Umbilical cord (tissue), 2 donors: ENCODE results near the gene C2orf78. TPM values are rescaled to one million over a fixed set of nuclear protein-coding genes. Genes with fewer than 3 reads are reported as not detected.

Source experiments
- DNase-seq: peaks from one replicate; pipeline ENCODE4 v3.0.0-alpha.2; 2015; ENCODE audit warnings: low spot score
- total RNA-seq: library from RNA; depleted of rRNA; stranded (reverse); fragments of >200 nt; gene quantifications from one replicate; pipeline ENCODE4 v1.2.3, GENCODE V29; 2014; ENCODE audit warnings: low replicate concordance; ENCODE audit not compliant: insufficient read depth

The C2orf78 gene
- total RNA-seq, 1 donor from 2014 or later = 1.7 TPM

DNA sequence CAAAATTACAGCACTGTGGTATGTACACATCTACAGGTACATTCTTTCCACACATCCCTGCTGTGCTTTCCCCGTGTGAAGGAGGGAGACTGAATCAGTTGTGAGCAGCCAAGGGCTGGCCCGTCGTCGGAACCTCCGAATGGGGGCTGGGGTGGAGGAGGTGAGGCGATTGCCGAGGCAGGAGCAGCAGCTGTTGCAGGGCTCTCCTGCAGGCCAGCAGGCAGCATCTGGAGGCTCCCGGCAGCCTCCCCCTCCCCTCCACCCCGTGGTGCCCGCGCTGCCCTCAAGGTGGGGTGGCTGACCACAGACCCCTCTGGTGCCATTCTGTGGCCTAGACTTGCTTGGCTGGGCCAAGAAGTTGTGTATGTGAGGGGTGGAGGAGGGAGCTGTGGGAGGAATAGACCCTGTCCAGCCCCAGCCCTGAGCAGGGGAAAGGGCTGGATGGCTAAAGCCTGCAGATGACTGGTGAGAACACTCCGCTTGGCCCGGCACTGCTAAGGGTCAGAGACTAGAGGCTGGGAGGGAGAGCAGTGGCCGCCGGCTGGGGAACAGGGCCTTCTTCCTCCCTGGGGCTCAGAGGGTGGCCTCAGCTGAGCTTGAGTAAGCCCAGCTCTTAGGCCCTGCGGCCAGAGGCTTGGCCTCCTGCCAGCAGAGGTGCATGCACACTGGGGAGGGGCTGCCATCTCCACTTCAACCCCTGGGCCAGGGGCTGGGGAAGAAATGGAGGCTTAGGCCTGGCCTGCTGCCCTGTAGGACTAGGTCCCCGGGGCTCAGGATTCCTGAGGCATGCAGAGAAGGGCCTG, 52.4 kb downstream of the C2orf78 start:
- no peak for DNase-seq

DNA sequence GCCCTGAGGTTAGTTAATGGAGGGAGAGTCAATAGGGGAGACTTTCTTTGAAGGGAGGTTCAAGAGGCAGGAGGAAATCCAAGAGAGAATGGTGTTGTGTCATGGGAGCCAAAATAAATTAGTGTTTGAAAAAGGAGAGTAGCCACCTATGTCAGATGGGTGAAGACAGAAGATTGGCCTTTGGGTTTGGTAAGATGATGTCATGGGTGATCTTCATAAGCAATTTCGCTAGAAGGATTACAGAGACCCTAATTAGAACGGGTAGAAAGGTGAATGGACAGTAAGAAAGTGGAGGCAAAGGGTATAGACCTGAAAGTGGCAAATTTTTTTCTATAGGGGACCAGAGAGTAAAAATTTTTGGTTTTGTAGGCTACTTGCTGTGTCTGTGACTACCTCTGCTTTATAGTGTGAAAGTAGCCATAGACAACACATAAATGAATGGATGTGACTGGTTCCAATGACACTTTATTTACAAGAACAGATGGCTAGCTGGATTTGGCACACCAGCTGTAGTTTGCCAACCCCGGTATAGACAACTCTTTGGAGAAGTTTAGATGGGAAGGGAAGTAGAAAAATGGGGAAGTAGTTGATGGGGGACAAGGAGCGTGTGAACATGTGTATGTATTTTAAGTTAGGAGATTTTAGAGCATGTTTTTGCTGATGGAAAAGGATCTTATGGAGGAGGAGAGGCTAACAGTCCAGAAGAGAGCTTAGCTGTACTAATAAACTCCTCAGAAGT, 54.0 kb downstream of the C2orf78 start:
- DNase-seq = peak; percentile 9

DNA sequence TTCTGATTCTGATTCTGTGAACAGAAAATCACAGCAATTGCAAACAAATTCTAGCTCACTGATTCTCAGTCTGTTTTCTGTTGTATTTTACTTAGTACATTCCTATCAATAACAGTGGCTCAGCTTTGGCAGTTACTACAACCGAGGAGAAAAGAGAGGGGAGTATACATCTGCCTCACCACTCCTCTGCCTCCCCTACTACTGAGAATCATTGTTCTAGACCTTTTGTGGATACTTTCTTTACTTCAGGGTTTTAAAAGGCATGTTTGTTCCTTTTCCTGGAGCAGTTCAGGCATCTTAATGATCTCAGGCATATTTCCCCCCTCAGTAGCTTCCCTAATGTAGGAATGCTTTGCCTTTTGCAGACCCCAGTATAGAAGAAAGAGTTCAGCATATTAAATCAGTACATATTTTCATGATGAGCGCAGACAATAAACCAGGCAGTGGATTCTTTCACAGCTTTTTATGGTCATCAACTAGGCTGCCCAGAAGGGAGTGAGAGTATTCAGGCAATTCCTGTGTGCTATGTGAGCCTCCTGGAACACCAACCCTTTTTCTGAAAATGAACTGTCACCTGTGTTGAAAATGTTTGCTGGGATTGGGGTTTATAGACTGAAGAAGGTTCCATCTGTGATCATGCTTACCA, 55.0 kb downstream of the C2orf78 start:
- peak; percentile 54 for DNase-seq

DNA sequence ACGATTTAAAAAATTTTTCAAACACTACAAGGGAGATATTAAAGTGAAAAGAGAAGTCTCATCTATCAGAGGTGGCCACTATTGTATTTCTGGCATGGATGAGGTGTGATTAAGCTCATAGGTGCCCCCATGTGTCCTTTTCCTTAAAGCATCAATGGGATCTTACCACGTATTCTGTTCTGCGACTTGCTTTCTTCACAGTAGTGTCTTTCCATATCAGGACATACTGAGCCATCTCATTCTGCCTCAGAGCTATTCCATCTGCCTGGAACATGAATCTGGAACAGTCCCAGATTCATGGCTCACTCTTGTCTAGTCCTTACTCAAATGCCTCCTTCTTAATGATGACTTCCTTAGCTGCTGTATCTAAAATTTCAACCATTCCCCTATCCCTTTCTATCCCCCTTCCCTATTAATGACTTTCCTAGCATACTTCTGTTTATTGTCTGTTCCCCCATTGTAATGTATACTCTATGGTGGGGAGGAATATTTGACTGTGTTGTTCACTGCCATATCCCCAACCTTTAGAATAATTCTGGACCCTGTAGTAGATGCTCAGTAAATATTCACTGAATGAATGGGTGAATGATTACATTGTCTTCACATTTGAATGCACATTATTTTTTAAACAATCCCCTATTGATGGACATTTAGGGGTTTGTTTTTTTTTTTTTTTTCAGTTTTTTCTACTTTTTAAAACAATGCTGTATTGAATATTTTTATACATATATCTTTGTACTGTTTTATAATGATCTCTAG, 55.8 kb downstream of the C2orf78 start:
- DNase-seq = peak; percentile 18

GRCh38 chr2:73841912-73842738, 58.1 kb downstream of the C2orf78 start:
- DNase-seq = no peak

- no peak for DNase-seq
Measured at GRCh38 chr2:73842739-73843019, 58.7 kb downstream of the C2orf78 start.

DNA sequence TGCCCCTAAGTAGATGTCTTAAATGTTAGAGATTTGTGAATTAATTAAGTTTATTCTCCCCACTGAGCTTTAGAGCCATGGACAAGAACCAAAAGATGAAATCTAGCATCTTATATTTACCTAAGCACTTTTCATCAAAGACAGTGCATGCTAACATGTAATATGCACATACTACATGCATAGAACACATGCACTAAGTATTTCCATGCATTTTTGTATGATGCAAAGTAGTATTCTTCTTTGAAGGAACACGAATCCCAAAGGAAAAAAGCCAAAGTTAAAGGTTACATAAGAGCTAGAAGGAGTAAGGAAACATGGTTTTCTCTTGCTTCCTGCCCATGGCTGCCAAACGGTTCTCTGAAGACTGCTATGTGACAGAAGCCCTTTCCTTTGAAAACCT, 60.1 kb downstream of the C2orf78 start:
- DNase-seq = no peak

- no peak for DNase-seq
Measured at GRCh38 chr2:73850009-73850408, 66.0 kb downstream of the C2orf78 start.

GRCh38 chr2:73851274-73851673, 67.3 kb downstream of the C2orf78 start:
- no peak for DNase-seq

DNA sequence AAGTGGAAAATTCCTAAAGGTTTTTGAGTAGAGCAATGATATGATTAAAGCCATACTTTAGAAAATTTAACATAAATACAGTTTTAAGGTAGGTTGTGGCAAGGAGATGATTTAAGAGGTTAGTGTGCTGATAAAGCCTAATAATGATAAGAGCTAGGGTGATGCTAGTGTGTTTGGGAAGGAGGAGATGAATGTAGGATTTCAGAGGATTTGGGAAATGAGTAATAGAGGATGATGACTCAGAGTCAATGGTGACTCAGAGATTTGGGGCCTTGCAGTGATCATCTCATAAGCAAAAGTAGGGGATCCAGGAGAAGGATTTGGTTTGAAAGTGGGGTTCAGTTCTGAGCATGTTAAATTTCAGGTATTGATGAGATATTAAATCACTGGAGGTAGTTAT, 68.0 kb downstream of the C2orf78 start:
- peak; percentile 91 for DNase-seq

DNA sequence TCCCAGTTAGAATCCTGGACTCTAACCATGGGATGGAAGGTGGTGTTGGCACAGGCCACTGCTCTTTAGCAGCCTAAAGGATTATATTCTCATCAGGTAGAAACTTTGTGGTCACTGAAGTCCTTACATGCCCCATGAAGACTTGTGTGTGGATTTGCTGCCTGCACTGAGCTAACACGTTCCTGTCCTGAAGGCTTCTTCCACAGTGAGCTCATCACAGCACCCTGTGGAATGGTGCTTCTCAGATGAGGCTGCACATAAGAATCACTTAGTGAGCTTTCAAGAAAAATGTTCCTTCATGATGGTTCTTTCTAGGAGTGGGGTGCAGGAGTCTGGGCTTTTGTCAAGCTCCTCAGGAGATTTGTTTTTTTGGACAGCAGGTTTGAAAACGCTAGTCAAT, 71.5 kb downstream of the C2orf78 start:
- DNase-seq = no peak

DNA sequence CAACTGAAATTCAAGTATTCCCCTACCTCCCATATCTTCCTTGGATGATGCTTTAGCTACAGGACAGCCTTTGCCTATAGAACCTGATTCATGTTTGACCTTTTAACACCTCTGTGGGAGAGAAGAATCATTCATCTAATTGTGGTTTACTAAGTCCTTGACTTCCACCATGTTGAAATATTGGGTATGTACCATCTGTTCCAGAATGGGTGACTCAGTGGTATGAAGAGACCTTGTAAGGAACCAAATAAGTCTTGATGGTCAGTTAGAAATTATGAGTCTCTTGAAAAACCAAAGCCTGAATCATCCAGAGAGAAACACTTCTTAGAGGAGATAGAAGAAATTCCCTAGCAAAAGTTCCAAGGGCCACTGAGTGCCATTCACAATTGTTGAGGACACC, 72.2 kb downstream of the C2orf78 start:
- no peak for DNase-seq

DNA sequence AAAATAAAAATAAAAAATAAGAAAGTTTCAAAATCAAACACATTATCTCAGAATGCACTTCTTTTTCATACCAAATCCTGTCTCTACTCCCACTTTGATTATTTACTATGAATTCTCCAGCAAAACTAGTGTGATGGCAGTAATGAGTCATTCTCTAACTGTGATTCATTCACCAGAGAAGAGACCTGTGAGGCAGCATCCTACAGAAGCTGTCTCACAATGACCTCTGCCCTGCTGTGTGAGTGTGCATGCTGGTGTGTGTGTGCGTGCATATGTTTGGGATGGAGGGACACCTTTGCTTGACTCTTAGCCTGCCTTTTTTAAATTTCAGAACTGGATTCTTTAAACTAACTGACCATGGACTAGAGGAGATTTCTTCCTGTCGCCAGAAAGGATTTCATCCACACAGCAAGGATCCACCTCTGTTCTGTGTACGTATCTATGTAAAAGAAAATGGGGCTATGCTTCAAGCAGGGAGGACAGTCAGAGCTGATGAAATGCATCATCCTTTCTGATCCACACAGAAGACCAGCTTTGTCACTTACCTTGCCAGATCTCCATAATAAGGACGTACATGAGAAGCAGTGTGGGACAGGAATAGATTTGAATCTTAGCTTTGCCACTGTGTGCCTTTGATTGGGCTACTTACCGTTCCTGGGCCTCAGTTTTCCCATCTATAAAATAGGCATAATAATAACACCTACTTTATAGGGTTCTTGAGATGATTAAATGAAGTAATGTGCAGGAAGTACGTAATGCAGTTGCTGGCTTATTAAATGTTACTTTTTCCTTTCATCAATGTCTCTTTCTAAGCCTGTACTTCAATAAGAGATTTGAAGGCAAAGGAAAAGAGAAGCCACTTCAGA, 76.0 kb downstream of the C2orf78 start:
- peak; percentile 42 for DNase-seq

GRCh38 chr2:73862987-73863386, 79.0 kb downstream of the C2orf78 start:
- DNase-seq = no peak

Other genes with a start within 250 kb of the C2orf78 start
- not detected for gene NAT8, start 141.8 kb upstream of the C2orf78 start, total RNA-seq
- gene TPRKB, start 46.8 kb upstream of the C2orf78 start, total RNA-seq = 51.0 TPM
- 41.4 TPM for gene DUSP11, start 4.1 kb upstream of the C2orf78 start, total RNA-seq
- gene STAMBP, start 44.8 kb downstream of the C2orf78 start, total RNA-seq = 29.6 TPM
- gene ACTG2, start 108.8 kb downstream of the C2orf78 start, total RNA-seq = 896 TPM
- gene DGUOK, start 142.7 kb downstream of the C2orf78 start, total RNA-seq = 33.7 TPM
- gene TET3, start 200.7 kb downstream of the C2orf78 start, total RNA-seq = 5.1 TPM